ENCODE measurements around the gene SOAT2.

Gene SOAT2

DNA sequence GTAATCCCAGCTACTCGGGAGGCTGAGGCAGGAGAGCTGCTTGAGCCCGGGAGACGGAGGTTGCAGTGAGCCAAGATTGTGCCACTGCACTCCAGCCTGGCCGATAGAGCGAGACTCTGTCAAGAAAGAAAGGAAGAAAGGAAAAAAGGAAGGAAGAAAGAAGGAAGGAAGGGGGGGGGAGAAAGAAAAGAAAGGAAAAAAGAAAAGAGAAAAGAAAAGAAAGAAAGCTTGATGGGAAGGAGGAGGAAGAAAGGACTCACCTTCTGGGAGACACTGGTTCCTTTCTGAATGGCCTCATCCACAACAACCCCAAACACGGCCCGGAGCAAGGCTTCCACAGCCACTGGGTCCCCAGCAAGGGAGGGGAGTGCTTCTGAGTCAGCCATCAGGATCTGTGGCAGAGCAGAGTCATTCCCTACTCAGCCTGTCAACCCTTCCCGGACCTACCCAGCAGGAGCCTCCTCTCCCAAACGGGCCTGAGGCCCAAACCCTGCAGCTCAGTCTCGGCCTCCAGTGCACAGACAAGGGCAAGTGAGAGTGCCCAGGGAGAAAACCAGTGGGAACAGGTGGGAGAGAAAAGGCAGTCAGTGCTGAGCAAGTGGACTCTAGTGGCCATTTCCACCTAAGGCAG lies 69.9 kb downstream of the SOAT2 start:
- no peak overlapping the region for H3K4me3 ChIP-seq (ENCODE audit: control insufficient read depth, low read depth, low read length)
- TF ChIP-seq CTCF (IDR thresholded peaks at IDR 0.05; ENCODE audit: control insufficient read depth, insufficient read depth, low read depth, low read length, missing control alignments) = no peak
- no peak for DNase-seq (ENCODE audit: low read depth)
